Peyer's patch (tissue), 4 donors: ENCODE results near the gene DARS1. TPM values are rescaled to one million over a fixed set of nuclear protein-coding genes. Genes with fewer than 3 reads are reported as not detected.

Experiments
- DNase-seq, 3 donors: peaks; one replicate each; pipeline ENCODE4 v3.0.0-alpha.2; 2017 to 2019
- H3K27ac ChIP-seq, 4 donors: fragments of 200-600 bp; sonication (generic); one replicate each; pipeline ENCODE4 v1.5.1; 2016 to 2019
- H3K27me3 ChIP-seq, 2 donors: fragments of 200-600 bp; sonication (generic); one replicate each; pipeline ENCODE4 v1.5.1; 2019
- H3K36me3 ChIP-seq, 3 donors: fragments of 200-600 bp; sonication (generic); one replicate each; pipeline ENCODE4 v1.5.1; 2016 to 2019
- H3K4me1 ChIP-seq, 4 donors: fragments of 200-600 bp; sonication (generic); one replicate each; pipeline ENCODE4 v1.5.1; 2016 to 2019
- H3K4me3 ChIP-seq, 4 donors: fragments of 200-600 bp; sonication (generic); 1 replicate in 3 of 4; 2 replicates in 1 of 4; pipeline ENCODE4 v1.5.1; 2016 to 2019; ENCODE audit warnings: mild to moderate bottlenecking in 1 of 4
- H3K9me3 ChIP-seq, 4 donors: fragments of 200-600 bp; sonication (generic); one replicate each; pipeline ENCODE4 v1.5.1; 2016 to 2019; ENCODE audit warnings: mild to moderate bottlenecking in 1 of 4
- CTCF ChIP-seq, 6 experiments: fragments of 450-650 bp in 4 of 6; fragments of 200-600 bp in 2 of 6; sonication (generic) in 1 of 6; IDR thresholded peaks; one replicate each; pipeline ENCODE4 v1.5.1; 2017 to 2019; ENCODE audit warnings: antibody characterized with exemption in 6 of 6, mild to moderate bottlenecking in 3 of 6, moderate library complexity in 1 of 6
- POLR2A ChIP-seq, 2 donors: fragments of 450-650 bp; IDR thresholded peaks; one replicate each; pipeline ENCODE4 v1.5.1; 2017; ENCODE audit warnings: antibody characterized with exemption in 2 of 2, mild to moderate bottlenecking in 2 of 2, moderate library complexity in 2 of 2
- total RNA-seq, 4 donors: library from RNA; depleted of rRNA; stranded (reverse); fragments of >200 nt; gene quantifications; one replicate each; pipeline ENCODE4 v1.1.0, GENCODE V29; 2016

Gene DARS1
- total RNA-seq, 4 donors from 2014 or later = 27.5 to 75.9 (median 30.6) TPM

GRCh38 chr2:136024616-136025015 is 39.2 kb upstream of the DARS1 start:
- H3K27ac ChIP-seq = no peak overlapping the region
- no peaks in the 10 kb centered on the region for H3K9me3 ChIP-seq
- no peaks in the 10 kb centered on the region for H3K4me1 ChIP-seq
- no peak for DNase-seq
- no peaks in the 10 kb centered on the region for H3K36me3 ChIP-seq
- no peaks in the 10 kb centered on the region for H3K27me3 ChIP-seq
- no peak for TF ChIP-seq POLR2A (IDR thresholded peaks at IDR 0.05)
- no peak for TF ChIP-seq CTCF (IDR thresholded peaks at IDR 0.05)
- H3K4me3 ChIP-seq = no peak overlapping the region

GRCh38 chr2:136024185-136024584 is 38.8 kb upstream of the DARS1 start:
- TF ChIP-seq CTCF (IDR thresholded peaks at IDR 0.05) (no peak), POLR2A (IDR thresholded peaks at IDR 0.05) (no peak)
- no peaks in the 10 kb centered on the region for H3K9me3 ChIP-seq
- H3K4me1 ChIP-seq = no peaks in the 10 kb centered on the region
- H3K4me3 ChIP-seq = no peak overlapping the region
- H3K27me3 ChIP-seq = no peaks in the 10 kb centered on the region
- H3K36me3 ChIP-seq = no peaks in the 10 kb centered on the region
- no peak for DNase-seq
- no peak overlapping the region for H3K27ac ChIP-seq

GRCh38 chr2:136023416-136023815 is 38.0 kb upstream of the DARS1 start:
- TF ChIP-seq CTCF (IDR thresholded peaks at IDR 0.05) = no peak
- TF ChIP-seq POLR2A (IDR thresholded peaks at IDR 0.05) = no peak
- DNase-seq = no peak
- no peak overlapping the region for H3K4me3 ChIP-seq

GRCh38 chr2:136022396-136023146 is 37.1 kb upstream of the DARS1 start:
- no peak overlapping the region for H3K27ac ChIP-seq
- no peaks in the 10 kb centered on the region for H3K4me1 ChIP-seq
- no peaks in the 10 kb centered on the region for H3K36me3 ChIP-seq
- no peak for DNase-seq
- H3K4me3 ChIP-seq = no peak overlapping the region
- no peaks in the 10 kb centered on the region for H3K27me3 ChIP-seq
- H3K9me3 ChIP-seq = no peaks in the 10 kb centered on the region
- TF ChIP-seq POLR2A (IDR thresholded peaks at IDR 0.05) (no peak), CTCF (IDR thresholded peaks at IDR 0.05) (no peak)

More at GRCh38 chr2:136023416-136023815, 38.0 kb upstream of the DARS1 start:
- Histone ChIP-seq H3K9me3 (no peaks in the 10 kb centered on the region), H3K27ac (no peak overlapping the region), H3K27me3 (no peaks in the 10 kb centered on the region), H3K36me3 (no peaks in the 10 kb centered on the region), H3K4me1 (no peaks in the 10 kb centered on the region)

GRCh38 chr2:136021976-136022375 is 36.5 kb upstream of the DARS1 start:
- no peaks in the 10 kb centered on the region for H3K4me1 ChIP-seq
- no peak overlapping the region for H3K4me3 ChIP-seq
- H3K36me3 ChIP-seq = no peaks in the 10 kb centered on the region
- no peak for DNase-seq
- no peaks in the 10 kb centered on the region for H3K27me3 ChIP-seq
- H3K9me3 ChIP-seq = no peaks in the 10 kb centered on the region
- no peak overlapping the region for H3K27ac ChIP-seq
- TF ChIP-seq CTCF (IDR thresholded peaks at IDR 0.05) = no peak
- TF ChIP-seq POLR2A (IDR thresholded peaks at IDR 0.05) = no peak
